SK-N-MC (cell line): ENCODE measurements around the gene ATP8B3.

ENCODE experiments used
- EZH2 ChIP-seq: fragments of 200-600 bp; sonication (generic); IDR thresholded peaks from one replicate; pipeline ENCODE4 v1.6.1; 2017; ENCODE audit warnings: antibody characterized with exemption
- POLR2AphosphoS5 ChIP-seq: IDR thresholded peaks from 2 replicates; pipeline ENCODE4 v1.6.1; 2012; ENCODE audit warnings: mild to moderate bottlenecking, low read depth, low read length, borderline replicate concordance

DNA sequence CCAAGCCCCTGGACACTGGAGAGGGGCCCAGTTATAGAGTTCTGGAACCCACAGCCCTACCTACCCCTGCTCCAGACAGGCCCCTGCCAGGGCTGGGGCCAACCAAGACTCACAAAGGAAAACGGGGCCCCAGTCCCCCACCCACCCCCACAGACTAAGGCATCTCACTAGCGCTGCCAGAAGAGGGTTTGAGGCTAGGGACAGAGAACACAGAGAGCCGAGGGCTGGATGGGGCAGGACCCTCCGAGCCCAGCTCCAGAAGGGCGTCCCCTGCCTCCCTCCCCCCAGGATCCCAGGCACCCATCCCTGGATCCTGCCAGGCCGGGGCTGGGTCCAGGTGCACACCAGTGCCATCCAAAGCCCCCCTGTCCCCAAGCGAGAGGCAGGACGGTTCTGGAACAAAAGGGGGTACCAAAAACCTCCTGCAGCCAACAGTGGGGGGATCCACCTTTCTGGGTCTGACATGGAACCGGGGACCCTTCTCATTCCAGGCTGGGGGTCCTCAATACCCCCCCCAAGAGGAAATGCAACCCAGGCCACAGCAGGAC, 40.6 kb upstream of the ATP8B3 start:
- no peak for TF ChIP-seq EZH2
- TF ChIP-seq POLR2AphosphoS5: no peak
